Left lung (tissue), 10 donors: ENCODE results near the gene MRPL42. TPM values are rescaled to one million over a fixed set of nuclear protein-coding genes. Genes with fewer than 3 reads are reported as not detected.
A peak's percentile ranks its signal among the peaks of the same experiment; 100 is the strongest.
"Not testable (repeated sequence)": the region's sequence is repeated elsewhere in the genome, so short reads cannot be mapped to it uniquely, and the experiment has no call there.

Experiments
- ATAC-seq: fragments of 200-7000 bp; cut with Tn5 transposase; one replicate; pipeline ENCODE4 v1.9.1; 2020; ENCODE audit warnings: moderate library complexity
- DNase-seq, 4 donors: peaks; one replicate each; pipeline ENCODE4 v3.0.0-alpha.2; 2013 to 2020
- H3K27ac ChIP-seq, 2 donors: fragments of 200-600 bp; sonication (generic) in 1 of 2; one replicate each; pipeline versions ENCODE4 v1.5.0 to v1.8.0; 2020 to 2021
- H3K27me3 ChIP-seq, 2 donors: fragments of 200-600 bp; sonication (generic) in 1 of 2; one replicate each; pipeline versions ENCODE4 v1.5.0 to v1.8.0; 2020 to 2021
- H3K36me3 ChIP-seq, 2 donors: fragments of 200-600 bp; sonication (generic) in 1 of 2; one replicate each; pipeline versions ENCODE4 v1.5.0 to v1.8.0; 2020 to 2021
- H3K4me1 ChIP-seq, 2 donors: fragments of 200-600 bp; one replicate each; pipeline ENCODE4 v1.8.0; 2021
- H3K4me3 ChIP-seq, 2 donors: fragments of 200-600 bp; sonication (generic) in 1 of 2; one replicate each; pipeline versions ENCODE4 v1.5.0 to v1.8.0; 2020 to 2021; ENCODE audit warnings: mild to moderate bottlenecking in 1 of 2
- H3K9me3 ChIP-seq, 2 donors: fragments of 200-600 bp; sonication (generic) in 1 of 2; one replicate each; pipeline versions ENCODE4 v1.5.0 to v1.8.0; 2020 to 2021
- intact Hi-C, 2 donors: fragments of 100-400 bp; cut with DNase I; formaldehyde crosslinking; loops; one replicate each; pipeline versions ENCODE4 v1.11.2 to v1.14.2; 2022
- polyA plus RNA-seq, 6 donors: library from polyadenylated mRNA; unstranded; fragments of 120-200 nt; gene quantifications; one replicate each; pipeline ENCODE4 v1.2.1, GENCODE V29; 2013; ENCODE audit not compliant: insufficient read length in 6 of 6
- total RNA-seq, 2 donors: library from RNA; stranded (reverse); fragmentation: NEBNext Ultra II Directional; extraction: Animal tissue kit (Norgen Biotek cat#: 25700); gene quantifications; one replicate each; pipeline ENCODE4 v1.2.1, GENCODE V29; 2021
- TF ChIP-seq, protein P1 (sequence below), 2 donors: fragments of 200-600 bp; sonication (generic) in 1 of 2; IDR thresholded peaks; one replicate each; pipeline versions ENCODE4 v1.5.0 to v1.8.0; 2021; ENCODE audit warnings: antibody characterized with exemption in 2 of 2
- donor health status: DM: no; HTN: yes; CAD: no.
- donor health status: DM: no; HTN: no; CAD: no.

The MRPL42 gene
- total and polyA plus RNA-seq, 8 donors, result 53.2 to 70.8 (median 62.8) TPM

DNA sequence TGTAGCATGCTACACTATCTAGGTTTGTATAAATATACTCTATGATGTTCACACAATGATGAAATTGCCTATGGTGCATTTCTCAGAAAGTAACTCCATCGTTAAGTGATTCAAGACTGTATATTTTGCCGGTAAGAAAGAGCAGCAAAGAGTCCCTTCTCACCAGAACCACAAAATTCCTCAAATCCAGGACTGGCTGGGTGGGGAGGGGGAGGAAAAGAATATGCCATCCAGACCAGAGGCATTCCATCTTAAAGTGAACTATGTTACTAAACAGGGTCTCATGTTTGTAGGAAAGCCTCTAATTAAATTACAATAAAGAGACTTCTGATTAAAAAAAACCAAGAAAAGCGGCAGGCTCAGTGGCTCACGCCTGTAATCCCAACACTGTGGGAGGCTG is 37.0 kb upstream of the MRPL42 start:
- TF ChIP-seq, protein P1, sequence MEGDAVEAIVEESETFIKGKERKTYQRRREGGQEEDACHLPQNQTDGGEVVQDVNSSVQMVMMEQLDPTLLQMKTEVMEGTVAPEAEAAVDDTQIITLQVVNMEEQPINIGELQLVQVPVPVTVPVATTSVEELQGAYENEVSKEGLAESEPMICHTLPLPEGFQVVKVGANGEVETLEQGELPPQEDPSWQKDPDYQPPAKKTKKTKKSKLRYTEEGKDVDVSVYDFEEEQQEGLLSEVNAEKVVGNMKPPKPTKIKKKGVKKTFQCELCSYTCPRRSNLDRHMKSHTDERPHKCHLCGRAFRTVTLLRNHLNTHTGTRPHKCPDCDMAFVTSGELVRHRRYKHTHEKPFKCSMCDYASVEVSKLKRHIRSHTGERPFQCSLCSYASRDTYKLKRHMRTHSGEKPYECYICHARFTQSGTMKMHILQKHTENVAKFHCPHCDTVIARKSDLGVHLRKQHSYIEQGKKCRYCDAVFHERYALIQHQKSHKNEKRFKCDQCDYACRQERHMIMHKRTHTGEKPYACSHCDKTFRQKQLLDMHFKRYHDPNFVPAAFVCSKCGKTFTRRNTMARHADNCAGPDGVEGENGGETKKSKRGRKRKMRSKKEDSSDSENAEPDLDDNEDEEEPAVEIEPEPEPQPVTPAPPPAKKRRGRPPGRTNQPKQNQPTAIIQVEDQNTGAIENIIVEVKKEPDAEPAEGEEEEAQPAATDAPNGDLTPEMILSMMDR (IDR thresholded peaks at IDR 0.05), result no peak
- H3K36me3 ChIP-seq, result no peaks in the 10 kb centered on the region
- peaks cover 26 to 73% of the 10 kb centered on the region in 2 donors for H3K4me1 ChIP-seq
- DNase-seq (no peak), ATAC-seq (no peak)
- intact Hi-C loops, result no loop called here
- no peak overlapping the region for H3K27ac ChIP-seq
- no peaks in the 10 kb centered on the region for H3K27me3 ChIP-seq
- no peak overlapping the region for H3K4me3 ChIP-seq
- no peaks in the 10 kb centered on the region for H3K9me3 ChIP-seq

DNA sequence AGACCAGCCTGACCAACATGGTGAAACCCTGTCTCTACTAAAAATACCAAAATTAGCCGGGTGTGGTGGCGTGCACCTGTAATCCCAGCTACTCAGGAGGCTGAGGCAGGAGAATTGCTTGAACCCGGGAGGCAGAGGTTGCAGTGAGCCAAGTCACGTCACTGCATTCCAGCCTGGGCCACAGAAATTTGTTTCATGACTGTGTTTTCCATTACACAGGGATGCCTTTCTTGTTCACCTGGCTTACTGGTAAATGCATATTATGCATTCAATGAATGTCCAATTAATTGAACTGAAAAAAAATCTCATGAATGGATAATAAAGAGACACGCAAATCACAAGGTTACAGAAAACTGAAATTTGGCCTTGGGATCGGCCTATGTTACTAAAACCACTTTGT is 35.3 kb upstream of the MRPL42 start:
- H3K9me3 ChIP-seq, H3K27ac ChIP-seq, DNase-seq, intact Hi-C loops, H3K27me3 ChIP-seq, ATAC-seq, H3K4me3 ChIP-seq, H3K36me3 ChIP-seq: not testable (repeated sequence)
- peaks cover 12 to 71% of the 10 kb centered on the region in 2 donors for H3K4me1 ChIP-seq

DNA sequence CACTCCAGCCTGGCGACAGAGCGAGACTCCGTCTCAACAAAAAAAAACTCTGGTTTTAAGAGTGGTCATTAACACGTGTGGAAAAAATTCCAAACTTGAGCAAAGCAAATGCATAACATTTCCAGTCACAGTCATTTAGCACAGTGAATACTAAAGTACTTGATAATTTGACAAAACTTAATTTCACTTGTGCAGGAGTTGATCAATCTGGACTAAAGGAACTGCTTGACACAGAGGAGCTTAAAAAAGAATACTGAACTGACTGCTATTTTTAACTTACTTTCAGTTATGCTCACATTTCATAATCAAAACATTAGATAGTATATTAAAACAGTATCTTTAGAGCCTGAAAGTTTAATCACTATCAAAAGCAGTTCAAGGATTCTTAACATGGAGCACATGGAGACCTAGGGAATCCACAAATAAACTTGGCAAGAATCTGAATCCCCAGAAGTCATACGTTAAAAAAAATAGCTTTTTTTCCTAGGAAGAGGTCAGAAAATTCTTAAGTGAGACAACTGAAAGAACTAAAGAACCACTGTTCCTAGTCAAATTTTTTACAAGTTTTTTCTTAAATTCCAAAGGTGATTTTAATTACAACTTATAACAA is 33.0 kb upstream of the MRPL42 start:
- intact Hi-C loops, result no loop called here
- Histone ChIP-seq H3K4me3 (no peak overlapping the region), H3K4me1 (peaks cover 0 to 72% of the 10 kb centered on the region in 2 donors)

DNA sequence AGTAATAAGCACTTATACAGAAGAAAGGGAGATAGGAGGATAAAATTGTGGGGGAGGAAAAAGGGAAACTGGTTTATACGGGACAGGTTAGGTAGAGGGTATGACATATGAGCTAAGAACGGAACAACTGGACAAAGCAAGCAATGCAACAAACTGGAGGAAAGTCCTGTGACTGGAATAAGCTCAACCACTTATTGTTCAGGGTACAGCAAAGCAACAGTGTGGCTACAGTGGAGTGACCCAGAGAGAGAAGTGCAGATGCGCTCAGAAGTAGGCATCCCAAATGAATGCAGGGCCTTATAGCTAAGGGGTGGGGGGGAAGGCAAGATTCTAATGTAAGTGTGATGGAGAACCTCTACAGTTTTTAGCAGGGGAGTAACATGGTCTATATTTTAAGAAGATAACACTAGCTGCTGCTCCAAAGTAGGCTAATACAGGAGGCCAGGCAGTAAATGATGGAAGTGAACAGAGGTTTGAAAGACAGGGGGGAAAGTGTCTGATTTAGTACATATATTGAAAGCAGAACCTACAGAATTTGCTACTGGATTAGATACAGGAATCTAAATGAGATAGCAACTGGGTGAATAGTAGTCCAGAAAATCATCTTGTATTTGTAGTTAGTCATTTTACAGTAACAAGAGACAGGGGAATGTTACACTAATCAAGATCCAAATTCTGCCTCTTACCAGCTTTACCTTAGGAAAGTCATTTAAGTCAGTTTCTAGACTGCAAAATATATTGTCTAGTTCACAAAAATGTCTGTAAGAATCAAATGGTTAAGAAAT is 28.9 kb upstream of the MRPL42 start:
- H3K4me1 ChIP-seq, result peaks cover 7 to 79% of the 10 kb centered on the region in 2 donors
- no peak for DNase-seq
- no peaks in the 10 kb centered on the region for H3K9me3 ChIP-seq
- H3K27ac ChIP-seq, result no peak overlapping the region
- TF ChIP-seq, protein P1 (IDR thresholded peaks at IDR 0.05), result no peak
- no peaks in the 10 kb centered on the region for H3K27me3 ChIP-seq
- H3K4me3 ChIP-seq, result no peak overlapping the region
- H3K36me3 ChIP-seq, result no peaks in the 10 kb centered on the region
- intact Hi-C loops, result no loop called here
- no peak for ATAC-seq

More for the DNA sequence above, 33.0 kb upstream of the MRPL42 start:
- no peak overlapping the region for H3K27ac ChIP-seq
- H3K27me3 ChIP-seq, result no peaks in the 10 kb centered on the region
- no peaks in the 10 kb centered on the region for H3K9me3 ChIP-seq
- no peaks in the 10 kb centered on the region for H3K36me3 ChIP-seq
- DNase-seq (peak in 1 of 4 donors; percentile 56), ATAC-seq (peak; percentile 9)
- TF ChIP-seq, protein P1 (IDR thresholded peaks at IDR 0.05), result no peak

DNA sequence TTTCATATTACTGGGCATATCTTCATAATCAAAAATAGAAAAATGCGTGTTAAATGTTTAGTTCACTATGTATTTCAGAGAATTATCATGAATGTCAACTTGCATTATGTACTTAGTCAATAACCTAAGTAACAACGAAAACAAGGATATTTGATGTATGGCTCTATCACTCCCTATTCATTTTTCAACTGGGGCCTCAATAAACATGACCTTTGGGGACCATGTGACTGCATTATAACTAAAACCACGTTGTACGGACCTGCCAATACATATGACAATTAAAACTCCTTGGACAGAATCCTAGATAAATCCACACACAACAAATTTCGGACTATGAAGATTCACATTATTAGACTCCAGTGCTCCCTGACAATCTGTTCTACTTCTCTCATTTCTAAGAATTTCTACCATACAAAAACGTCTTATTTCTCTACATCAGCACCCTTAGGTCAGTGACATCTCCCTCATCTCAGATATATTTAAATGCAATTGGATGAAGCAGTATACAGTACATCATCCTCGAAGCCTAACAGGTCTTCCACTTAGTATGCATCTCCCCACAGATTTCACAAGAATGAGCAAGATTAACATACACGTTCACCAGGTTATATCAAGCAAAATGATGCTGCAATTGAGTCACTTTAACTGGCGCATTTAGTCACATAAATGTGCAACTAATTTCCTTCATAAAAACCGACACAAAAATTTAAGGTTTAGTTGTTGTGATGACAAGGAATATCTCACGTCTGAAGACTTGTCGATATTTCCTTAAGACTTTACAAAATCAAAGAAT is 27.1 kb upstream of the MRPL42 start:
- intact Hi-C loops, result no loop called here
- Histone ChIP-seq H3K27me3 (no peaks in the 10 kb centered on the region), H3K4me3 (peak overlapping the region; percentile 98 to 100), H3K36me3 (no peaks in the 10 kb centered on the region), H3K4me1 (peaks cover 7 to 61% of the 10 kb centered on the region in 2 donors), H3K9me3 (no peaks in the 10 kb centered on the region), H3K27ac (peak overlapping the region in 1 of 2 donors; percentile 94)
- DNase-seq (no peak), ATAC-seq (no peak)
- TF ChIP-seq, protein P1 (IDR thresholded peaks at IDR 0.05), result no peak
